SJSA1 (cell line): ENCODE measurements around the gene INSRR. TPM values are rescaled to one million over a fixed set of nuclear protein-coding genes. Genes with fewer than 3 reads are reported as not detected.

ENCODE experiments used
- DNase-seq, 2 experiments: peaks; one replicate each; pipeline ENCODE4 v3.0.0-alpha.2; 2015 to 2020; ENCODE audit warnings: low spot score in 2 of 2, low read depth in 1 of 2
- H3K27ac ChIP-seq: fragments of 250-450 bp; sonication (Bioruptor Pico); 2 replicates; pipeline ENCODE4 v1.5.1; 2020; ENCODE audit warnings: mild to moderate bottlenecking, moderate library complexity
- H3K27me3 ChIP-seq: fragments of 250-450 bp; sonication (Bioruptor Pico); replicated peaks from 2 replicates; pipeline ENCODE4 v1.5.1; 2020; ENCODE audit warnings: mild to moderate bottlenecking, moderate library complexity
- H3K36me3 ChIP-seq: fragments of 250-450 bp; sonication (Bioruptor Pico); 2 replicates; pipeline ENCODE4 v1.5.1; 2020; ENCODE audit warnings: mild to moderate bottlenecking
- H3K4me1 ChIP-seq: fragments of 250-450 bp; sonication (Bioruptor Pico); replicated peaks from 2 replicates; pipeline ENCODE4 v1.6.1; 2021; ENCODE audit warnings: mild to moderate bottlenecking
- H3K4me3 ChIP-seq: fragments of 250-450 bp; sonication (Bioruptor Pico); 2 replicates; pipeline ENCODE4 v1.5.1; 2020; ENCODE audit warnings: mild to moderate bottlenecking
- H3K9me3 ChIP-seq: fragments of 250-450 bp; sonication (Bioruptor Pico); replicated peaks from 2 replicates; pipeline ENCODE4 v1.5.1; 2020; ENCODE audit warnings: mild to moderate bottlenecking
- total RNA-seq: library from RNA; depleted of rRNA; stranded (reverse); fragments of >200 nt; shearing (Covaris generic); gene quantifications from 2 replicates; pipeline ENCODE4 v1.2.3, GENCODE V29; 2014

The INSRR gene
- total RNA-seq, 1 experiment from 2014 or later, result not detected

GRCh38 chr1:156836892-156837291 lies 22.0 kb downstream of the INSRR start:
- Histone ChIP-seq H3K27me3 (peaks cover 22% of the 10 kb centered on the region; the same call in 1 of the 2 replicates), H3K27ac (no peak overlapping the region), H3K4me3 (no peak overlapping the region), H3K4me1 (no peaks in the 10 kb centered on the region), H3K36me3 (no peaks in the 10 kb centered on the region), H3K9me3 (no peaks in the 10 kb centered on the region)
- DNase-seq, result no peak

GRCh38 chr1:156836041-156836654 lies 22.8 kb downstream of the INSRR start:
- H3K4me3 ChIP-seq, result no peak overlapping the region
- no peaks in the 10 kb centered on the region for H3K36me3 ChIP-seq
- DNase-seq, result no peak
- H3K4me1 ChIP-seq, result no peaks in the 10 kb centered on the region
- no peak overlapping the region for H3K27ac ChIP-seq
- H3K9me3 ChIP-seq, result no peaks in the 10 kb centered on the region
- H3K27me3 ChIP-seq, result peaks cover 26% of the 10 kb centered on the region; the same call in 1 of the 2 replicates

GRCh38 chr1:156834322-156834721 lies 24.6 kb downstream of the INSRR start:
- Histone ChIP-seq H3K4me3 (no peak overlapping the region), H3K27ac (no peak overlapping the region), H3K9me3 (no peaks in the 10 kb centered on the region; the same call in 1 of the 2 replicates), H3K27me3 (peaks cover 26% of the 10 kb centered on the region; the same call in 1 of the 2 replicates), H3K4me1 (no peaks in the 10 kb centered on the region), H3K36me3 (no peaks in the 10 kb centered on the region)
- DNase-seq, result no peak

GRCh38 chr1:156833603-156834002 lies 25.3 kb downstream of the INSRR start:
- Histone ChIP-seq H3K4me1 (no peaks in the 10 kb centered on the region), H3K27me3 (peaks cover 26% of the 10 kb centered on the region; the same call in 1 of the 2 replicates), H3K4me3 (no peak overlapping the region), H3K9me3 (no peaks in the 10 kb centered on the region; the same call in 1 of the 2 replicates), H3K36me3 (no peaks in the 10 kb centered on the region), H3K27ac (no peak overlapping the region)
- no peak for DNase-seq

GRCh38 chr1:156832434-156832833 lies 26.5 kb downstream of the INSRR start:
- no peaks in the 10 kb centered on the region for H3K4me1 ChIP-seq
- H3K27me3 ChIP-seq, result peaks cover 31% of the 10 kb centered on the region; the same call in 1 of the 2 replicates
- no peak overlapping the region for H3K27ac ChIP-seq
- no peak for DNase-seq
- H3K4me3 ChIP-seq, result no peak overlapping the region
- no peaks in the 10 kb centered on the region; the same call in 1 of the 2 replicates for H3K9me3 ChIP-seq
- H3K36me3 ChIP-seq, result no peaks in the 10 kb centered on the region

GRCh38 chr1:156828400-156829124 lies 30.4 kb downstream of the INSRR start:
- Histone ChIP-seq H3K9me3 (no peaks in the 10 kb centered on the region; the same call in 1 of the 2 replicates), H3K27ac (no peak overlapping the region), H3K4me1 (no peaks in the 10 kb centered on the region), H3K27me3 (peaks cover 20% of the 10 kb centered on the region), H3K4me3 (no peak overlapping the region), H3K36me3 (no peaks in the 10 kb centered on the region)
- no peak for DNase-seq

DNA sequence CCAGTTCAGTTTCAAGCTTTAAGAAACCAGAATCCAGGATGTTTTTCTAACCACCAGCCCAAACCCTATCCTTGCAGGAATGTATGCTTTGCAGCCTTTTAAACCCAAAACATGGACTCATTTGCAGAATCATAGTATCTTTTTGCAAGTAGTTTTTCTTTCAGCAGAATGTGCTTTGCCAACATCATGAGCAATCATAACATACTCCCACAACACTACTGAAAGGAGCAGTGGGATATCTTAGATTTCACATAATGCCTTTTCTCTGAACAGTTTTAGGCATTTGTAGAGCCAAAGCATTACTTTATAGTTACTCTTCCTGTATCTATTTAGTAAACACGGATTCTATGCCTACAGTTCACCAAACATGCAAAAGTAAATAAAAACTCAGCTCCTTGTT lies 32.3 kb downstream of the INSRR start:
- DNase-seq, result no peak
- H3K36me3 ChIP-seq, result no peaks in the 10 kb centered on the region
- H3K27ac ChIP-seq, result no peak overlapping the region
- no peaks in the 10 kb centered on the region for H3K4me1 ChIP-seq
- no peak overlapping the region for H3K4me3 ChIP-seq
- no peaks in the 10 kb centered on the region; the same call in 1 of the 2 replicates for H3K9me3 ChIP-seq
- peaks cover 10% of the 10 kb centered on the region for H3K27me3 ChIP-seq

DNA sequence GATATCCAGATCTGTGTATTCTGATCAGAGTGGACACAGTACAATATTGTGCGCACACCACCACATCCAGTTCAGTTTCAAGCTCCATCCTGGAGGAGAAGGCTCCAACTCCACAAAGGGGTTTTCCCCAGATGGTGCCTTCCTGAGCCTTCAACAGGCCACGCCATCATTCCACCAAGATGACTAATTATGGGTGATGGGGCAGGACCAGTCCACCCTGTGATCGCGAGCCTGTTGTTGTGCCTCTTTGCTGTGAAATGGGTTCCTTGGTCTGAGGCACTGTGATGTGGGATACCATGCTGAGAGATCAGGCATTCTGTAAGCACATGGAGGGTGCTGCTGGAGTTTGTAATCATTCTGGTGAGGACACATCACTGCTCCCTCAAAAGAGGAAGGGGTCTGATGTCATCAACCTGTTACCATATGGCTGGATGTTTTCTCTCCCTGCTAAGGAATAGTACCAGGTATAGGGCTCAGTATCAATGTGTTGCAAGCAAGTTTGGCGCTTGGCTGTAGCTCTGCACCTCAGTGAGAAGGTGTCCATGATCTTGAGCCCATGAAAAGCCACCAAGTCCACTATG lies 35.6 kb downstream of the INSRR start:
- H3K4me3 ChIP-seq, result no peak overlapping the region
- DNase-seq, result no peak

DNA sequence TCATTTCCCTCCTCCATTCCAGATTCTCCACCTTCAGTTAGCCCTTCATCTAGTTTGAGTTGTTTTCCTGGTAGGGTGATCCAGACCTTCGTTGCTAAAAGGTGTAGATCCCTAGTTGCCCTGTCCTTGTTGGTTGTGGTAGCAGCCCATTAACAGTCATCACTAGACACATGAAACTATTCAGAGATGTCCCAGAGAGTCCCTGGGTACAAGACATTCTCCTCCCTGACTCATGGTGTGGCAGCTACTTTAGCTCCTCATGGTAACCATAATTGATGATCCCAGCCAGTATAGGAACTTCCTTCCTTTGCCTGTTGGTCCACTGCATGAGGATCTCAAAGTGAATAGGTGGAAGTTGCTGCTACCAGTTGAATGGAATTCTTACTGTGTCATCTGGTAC lies 36.2 kb downstream of the INSRR start:
- H3K27me3 ChIP-seq, result peaks cover 7% of the 10 kb centered on the region; the same call in 1 of the 2 replicates
- H3K9me3 ChIP-seq, result no peaks in the 10 kb centered on the region
- H3K27ac ChIP-seq, result no peak overlapping the region
- no peaks in the 10 kb centered on the region for H3K4me1 ChIP-seq
- H3K36me3 ChIP-seq, result no peaks in the 10 kb centered on the region
- no peak for DNase-seq
- no peak overlapping the region for H3K4me3 ChIP-seq

More for the DNA sequence above, 35.6 kb downstream of the INSRR start:
- no peak overlapping the region for H3K27ac ChIP-seq
- H3K9me3 ChIP-seq, result no peaks in the 10 kb centered on the region
- peaks cover 11% of the 10 kb centered on the region; the same call in 1 of the 2 replicates for H3K27me3 ChIP-seq
- no peaks in the 10 kb centered on the region for H3K36me3 ChIP-seq
- H3K4me1 ChIP-seq, result no peaks in the 10 kb centered on the region

- H3K4me1 ChIP-seq, result peaks cover 2% of the 10 kb centered on the region
- no peak overlapping the region for H3K4me3 ChIP-seq
- no peak overlapping the region for H3K27ac ChIP-seq
- no peaks in the 10 kb centered on the region for H3K36me3 ChIP-seq
- no peak for DNase-seq
- H3K27me3 ChIP-seq, result peaks cover 6% of the 10 kb centered on the region; the same call in 1 of the 2 replicates
- no peaks in the 10 kb centered on the region for H3K9me3 ChIP-seq
Observed at GRCh38 chr1:156821801-156822200, 37.1 kb downstream of the INSRR start.

DNA sequence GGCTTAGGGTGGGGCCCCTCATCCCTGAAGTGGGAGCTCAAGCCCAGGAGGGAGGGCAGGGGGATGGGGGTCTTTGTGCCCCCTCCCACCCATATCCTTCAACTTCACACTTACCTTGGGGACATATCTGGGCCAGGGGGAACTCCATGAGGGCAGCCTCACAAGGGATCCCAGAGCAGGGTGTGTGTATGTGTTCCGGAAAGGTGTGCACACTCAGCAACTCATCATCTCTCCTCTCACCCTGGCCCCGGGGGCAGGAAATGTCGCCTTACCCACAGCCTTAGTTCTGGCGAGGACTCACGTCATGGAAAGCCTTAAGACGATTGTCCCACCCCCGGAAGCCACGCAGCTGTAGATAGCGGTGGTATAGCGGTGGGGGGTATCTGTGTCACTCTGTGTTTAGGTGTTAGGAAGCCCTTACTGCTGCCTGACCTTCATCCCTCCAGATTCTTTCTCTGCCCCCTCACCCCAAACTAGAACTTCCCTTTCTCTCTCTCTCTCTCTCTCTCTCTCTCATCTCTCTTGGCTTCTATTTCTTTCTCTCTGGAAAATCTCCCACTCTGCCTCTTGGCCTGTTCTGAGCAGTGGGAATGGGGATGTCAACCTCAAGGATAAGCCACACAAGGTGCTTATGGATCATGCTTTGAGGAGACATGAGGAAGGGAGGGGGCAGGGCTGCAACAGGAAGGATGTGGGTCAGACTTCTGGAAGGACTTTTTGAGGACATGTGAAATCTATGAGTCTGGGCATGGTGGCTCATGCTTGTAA lies 42.2 kb downstream of the INSRR start, which contains the start of gene SH2D2A:
Gene SH2D2A (minus strand): TSS at position 288 of the 768 bp plus-strand sequence. CDS start 140 bp downstream, at position 148.
- no peak for DNase-seq

DNA sequence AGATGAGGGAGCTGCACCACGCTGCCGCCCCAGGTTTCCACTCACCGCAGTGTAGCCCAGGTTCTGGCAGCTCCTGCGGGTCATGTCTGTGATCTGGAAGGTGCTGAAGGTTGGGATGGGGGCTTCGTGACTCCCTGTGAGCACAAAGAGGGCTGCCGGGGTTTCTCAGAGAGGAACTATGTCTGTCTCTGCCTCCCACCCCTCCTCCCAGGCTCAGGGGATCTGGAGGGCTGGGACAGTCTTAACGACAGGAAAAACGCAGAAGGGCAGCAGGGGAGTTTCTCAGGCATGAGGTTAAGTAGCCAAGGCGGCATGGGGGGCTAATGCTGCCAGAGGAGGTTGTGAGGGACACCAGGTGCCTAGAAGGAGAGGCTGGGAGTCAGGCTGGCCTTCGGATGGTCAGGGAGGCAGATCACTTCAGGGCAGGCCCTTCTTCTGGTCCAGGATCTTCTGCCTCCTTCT lies 42.9 kb downstream of the INSRR start:
- H3K27ac ChIP-seq, result no peak overlapping the region
- DNase-seq, result no peak

More for the DNA sequence above, 42.2 kb downstream of the INSRR start, which contains the start of gene SH2D2A:
- no peak within 1 kb of the TSS for H3K4me3 ChIP-seq
- H3K27me3 ChIP-seq, result 0 out of 2 replicates have a peak, but pooled peaks cover 2% of the 10 kb centered on the region
- H3K27ac ChIP-seq, result no peak within 1 kb of the TSS
- H3K4me1 ChIP-seq, result peaks cover 13% of the 10 kb centered on the region
- H3K36me3 ChIP-seq, result no peaks in the 10 kb centered on the region
- no peaks in the 10 kb centered on the region for H3K9me3 ChIP-seq

DNA sequence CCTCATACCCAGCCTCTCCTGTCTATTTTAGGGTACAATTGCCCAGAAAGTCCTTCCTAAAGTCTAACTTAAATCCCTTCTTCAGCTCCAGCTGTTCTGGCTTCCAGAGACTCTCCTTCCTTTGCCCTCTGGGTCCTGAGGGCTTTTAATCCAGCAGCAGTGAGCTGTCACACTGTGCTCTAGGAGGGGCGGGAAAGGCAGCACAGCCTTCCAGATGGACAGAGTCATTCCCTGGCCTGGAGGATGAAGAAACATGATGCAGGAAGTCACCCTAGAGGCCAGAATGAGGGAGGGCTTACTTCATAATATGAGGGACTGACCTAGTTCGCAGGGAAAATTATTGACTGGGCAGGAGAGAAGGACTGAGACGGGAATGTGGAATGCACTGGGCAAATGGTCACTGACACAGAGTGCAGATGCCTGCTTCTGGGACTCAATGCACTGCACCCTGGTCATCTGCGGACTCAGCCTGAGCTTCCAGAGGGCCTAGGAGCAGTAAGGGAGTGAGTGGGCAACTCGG lies 43.5 kb downstream of the INSRR start:
- 0 out of 2 replicates have a peak, but pooled peaks cover 2% of the 10 kb centered on the region for H3K27me3 ChIP-seq
- H3K4me1 ChIP-seq, result peaks cover 13% of the 10 kb centered on the region
- no peak for DNase-seq
- no peaks in the 10 kb centered on the region for H3K9me3 ChIP-seq
- no peak overlapping the region for H3K27ac ChIP-seq
- H3K36me3 ChIP-seq, result no peaks in the 10 kb centered on the region
- no peak overlapping the region for H3K4me3 ChIP-seq

More for the DNA sequence above, 42.9 kb downstream of the INSRR start:
- H3K4me1 ChIP-seq, result peaks cover 13% of the 10 kb centered on the region
- H3K4me3 ChIP-seq, result no peak overlapping the region
- no peaks in the 10 kb centered on the region for H3K36me3 ChIP-seq
- no peaks in the 10 kb centered on the region for H3K9me3 ChIP-seq
- H3K27me3 ChIP-seq, result 0 out of 2 replicates have a peak, but pooled peaks cover 2% of the 10 kb centered on the region
